Vagina (tissue), 2 donors: Measurements from ENCODE around the gene ZNF324.

Experiments
- CTCF ChIP-seq, 3 experiments: fragments of 450-650 bp in 2 of 3; fragments of 200-600 bp in 1 of 3; sonication (generic) in 1 of 3; IDR thresholded peaks; one replicate each; pipeline ENCODE4 v1.5.1; 2017 to 2019; ENCODE audit warnings: antibody characterized with exemption in 3 of 3, mild to moderate bottlenecking in 2 of 3, moderate library complexity in 2 of 3
- POLR2A ChIP-seq, 2 donors: fragments of 450-650 bp; IDR thresholded peaks; one replicate each; pipeline ENCODE4 v1.6.1; 2017; ENCODE audit warnings: antibody characterized with exemption in 2 of 2, mild to moderate bottlenecking in 2 of 2, moderate library complexity in 2 of 2
- POLR2AphosphoS5 ChIP-seq, 2 donors: sonication (generic); formaldehyde crosslinking; IDR thresholded peaks; one replicate each; pipeline ENCODE4 v1.9.0; 2017; ENCODE audit warnings: antibody characterized with exemption in 2 of 2, mild to moderate bottlenecking in 2 of 2, low read depth in 1 of 2; ENCODE audit not compliant: insufficient read depth in 1 of 2

GRCh38 chr19:58477871-58478270 is 11.0 kb downstream of the ZNF324 start:
- TF ChIP-seq CTCF (IDR thresholded peaks at IDR 0.05) (no peak), POLR2A (IDR thresholded peaks at IDR 0.05) (no peak), POLR2AphosphoS5 (IDR thresholded peaks at IDR 0.05; ENCODE audit: insufficient read depth in 1 of 2, low read depth in 1 of 2) (no peak)
